ENCODE measurements around the gene FOXI2. TPM values are rescaled to one million over a fixed set of nuclear protein-coding genes. Genes with fewer than 3 reads are reported as not detected.

FOXI2 gene
- total RNA-seq, 1 donor from 2014 or later: not detected

DNA sequence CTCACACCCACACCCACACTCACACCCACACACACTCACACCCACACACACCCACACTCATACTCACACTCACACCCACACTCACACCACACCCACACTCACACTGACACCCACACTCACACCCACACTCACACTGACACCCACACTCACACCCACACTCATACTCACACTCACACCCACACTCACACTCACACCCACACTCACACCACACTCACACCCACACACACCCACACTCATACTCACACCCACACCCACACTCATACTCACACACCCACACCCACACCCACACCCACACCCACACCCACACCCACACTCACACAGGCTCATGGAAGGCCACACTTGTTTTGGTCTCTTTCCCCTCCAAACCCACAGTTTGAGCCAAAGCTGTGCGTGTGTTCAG, 2.9 kb downstream of the FOXI2 start:
- Mint-ChIP-seq H3K27me3 (ENCODE audit: unreplicated experiment) (peaks cover 12% of the 10 kb centered on the region), H3K27ac (ENCODE audit: unreplicated experiment) (no peak overlapping the region), H3K36me3 (ENCODE audit: low read depth, unreplicated experiment) (no peaks in the 10 kb centered on the region), H3K4me1 (ENCODE audit: unreplicated experiment) (peaks cover 2% of the 10 kb centered on the region), H3K9me3 (ENCODE audit: unreplicated experiment) (no peaks in the 10 kb centered on the region), H3K4me3 (ENCODE audit: unreplicated experiment) (no peak overlapping the region)
- DNase-seq (ENCODE audit: low spot score): no peak
- TF ChIP-seq, protein P1, sequence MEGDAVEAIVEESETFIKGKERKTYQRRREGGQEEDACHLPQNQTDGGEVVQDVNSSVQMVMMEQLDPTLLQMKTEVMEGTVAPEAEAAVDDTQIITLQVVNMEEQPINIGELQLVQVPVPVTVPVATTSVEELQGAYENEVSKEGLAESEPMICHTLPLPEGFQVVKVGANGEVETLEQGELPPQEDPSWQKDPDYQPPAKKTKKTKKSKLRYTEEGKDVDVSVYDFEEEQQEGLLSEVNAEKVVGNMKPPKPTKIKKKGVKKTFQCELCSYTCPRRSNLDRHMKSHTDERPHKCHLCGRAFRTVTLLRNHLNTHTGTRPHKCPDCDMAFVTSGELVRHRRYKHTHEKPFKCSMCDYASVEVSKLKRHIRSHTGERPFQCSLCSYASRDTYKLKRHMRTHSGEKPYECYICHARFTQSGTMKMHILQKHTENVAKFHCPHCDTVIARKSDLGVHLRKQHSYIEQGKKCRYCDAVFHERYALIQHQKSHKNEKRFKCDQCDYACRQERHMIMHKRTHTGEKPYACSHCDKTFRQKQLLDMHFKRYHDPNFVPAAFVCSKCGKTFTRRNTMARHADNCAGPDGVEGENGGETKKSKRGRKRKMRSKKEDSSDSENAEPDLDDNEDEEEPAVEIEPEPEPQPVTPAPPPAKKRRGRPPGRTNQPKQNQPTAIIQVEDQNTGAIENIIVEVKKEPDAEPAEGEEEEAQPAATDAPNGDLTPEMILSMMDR (IDR thresholded peaks at IDR 0.05; ENCODE audit: unreplicated experiment): no peak

DNA sequence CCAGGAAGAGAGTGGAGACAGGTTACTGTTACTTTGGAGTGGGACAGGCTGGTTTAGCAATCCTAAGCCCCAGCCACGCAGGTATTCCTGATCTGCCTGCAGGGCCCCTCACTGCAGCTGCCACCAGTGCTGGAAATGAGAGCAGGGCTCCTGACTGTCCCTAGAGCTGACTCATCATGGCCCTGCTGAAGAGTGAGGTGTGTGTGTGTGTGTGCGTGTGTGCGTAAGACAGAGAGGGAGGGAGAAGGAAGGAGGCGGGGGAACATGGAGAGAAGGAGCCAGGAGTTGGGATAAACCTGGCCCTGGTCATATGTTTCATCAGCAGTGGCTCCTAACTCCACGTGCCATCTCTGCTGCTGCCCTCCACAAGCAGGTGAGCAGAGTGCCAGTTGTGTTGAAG, 3.6 kb downstream of the FOXI2 start:
- TF ChIP-seq, protein P1 (IDR thresholded peaks at IDR 0.05; ENCODE audit: unreplicated experiment): no peak
- H3K36me3 Mint-ChIP-seq (ENCODE audit: low read depth, unreplicated experiment): no peaks in the 10 kb centered on the region
- no peaks in the 10 kb centered on the region for H3K4me1 Mint-ChIP-seq (ENCODE audit: unreplicated experiment)
- H3K27me3 Mint-ChIP-seq (ENCODE audit: unreplicated experiment): peaks cover 7% of the 10 kb centered on the region
- H3K27ac Mint-ChIP-seq (ENCODE audit: unreplicated experiment): no peak overlapping the region
- no peak overlapping the region for H3K4me3 Mint-ChIP-seq (ENCODE audit: unreplicated experiment)
- DNase-seq (ENCODE audit: low spot score): no peak
- no peaks in the 10 kb centered on the region for H3K9me3 Mint-ChIP-seq (ENCODE audit: unreplicated experiment)

DNA sequence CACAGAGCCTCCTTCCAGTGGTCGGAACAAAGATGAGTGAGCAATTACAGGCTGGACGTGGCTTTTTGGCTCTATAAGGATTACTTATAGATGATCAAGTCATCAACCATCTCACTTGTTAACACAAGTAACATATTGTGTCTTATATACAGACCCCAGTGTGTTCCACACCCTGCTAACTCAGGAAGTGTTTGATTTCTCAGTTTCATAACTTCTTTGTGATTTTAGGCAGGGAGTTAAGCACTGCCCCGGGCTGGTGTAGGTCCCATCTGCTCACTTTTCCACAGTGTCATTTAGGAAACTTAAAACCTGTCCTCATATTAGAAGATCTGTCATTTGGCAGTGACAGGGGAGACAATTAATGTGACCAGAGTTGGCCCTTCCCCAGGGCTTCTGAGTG, 6.2 kb downstream of the FOXI2 start:
- Mint-ChIP-seq H3K27ac (ENCODE audit: unreplicated experiment) (no peak overlapping the region), H3K9me3 (ENCODE audit: unreplicated experiment) (no peaks in the 10 kb centered on the region), H3K4me1 (ENCODE audit: unreplicated experiment) (no peaks in the 10 kb centered on the region), H3K4me3 (ENCODE audit: unreplicated experiment) (no peak overlapping the region), H3K36me3 (ENCODE audit: low read depth, unreplicated experiment) (no peaks in the 10 kb centered on the region), H3K27me3 (ENCODE audit: unreplicated experiment) (peaks cover 3% of the 10 kb centered on the region)
- TF ChIP-seq, protein P1 (IDR thresholded peaks at IDR 0.05; ENCODE audit: unreplicated experiment): no peak
- DNase-seq (ENCODE audit: low spot score): no peak

DNA sequence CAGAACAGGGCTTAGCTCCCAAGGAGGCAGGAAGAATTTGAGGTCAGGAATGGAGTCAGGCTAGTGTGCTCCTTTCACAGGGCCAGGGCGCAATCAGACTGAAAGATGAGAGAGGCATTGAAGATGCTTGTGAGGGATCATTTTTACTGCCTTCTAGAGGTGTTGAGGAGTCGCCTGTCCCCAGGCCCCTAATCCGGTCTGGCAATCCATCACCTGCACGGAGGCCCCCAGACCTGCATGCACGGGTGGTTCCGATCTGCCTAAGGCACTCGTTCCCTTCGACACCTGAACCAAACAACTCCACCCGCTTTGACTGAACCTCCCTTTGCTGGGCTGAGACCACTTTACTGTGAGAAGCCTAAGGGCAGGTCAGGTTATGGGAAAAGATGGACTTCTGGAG, 8.0 kb downstream of the FOXI2 start:
- no peak for DNase-seq (ENCODE audit: low spot score)
- H3K36me3 Mint-ChIP-seq (ENCODE audit: low read depth, unreplicated experiment): no peaks in the 10 kb centered on the region
- H3K27ac Mint-ChIP-seq (ENCODE audit: unreplicated experiment): no peak overlapping the region
- H3K4me1 Mint-ChIP-seq (ENCODE audit: unreplicated experiment): no peaks in the 10 kb centered on the region
- no peak overlapping the region for H3K4me3 Mint-ChIP-seq (ENCODE audit: unreplicated experiment)
- H3K9me3 Mint-ChIP-seq (ENCODE audit: unreplicated experiment): no peaks in the 10 kb centered on the region
- TF ChIP-seq, protein P1 (IDR thresholded peaks at IDR 0.05; ENCODE audit: unreplicated experiment): no peak
- H3K27me3 Mint-ChIP-seq (ENCODE audit: unreplicated experiment): peaks cover 3% of the 10 kb centered on the region

DNA sequence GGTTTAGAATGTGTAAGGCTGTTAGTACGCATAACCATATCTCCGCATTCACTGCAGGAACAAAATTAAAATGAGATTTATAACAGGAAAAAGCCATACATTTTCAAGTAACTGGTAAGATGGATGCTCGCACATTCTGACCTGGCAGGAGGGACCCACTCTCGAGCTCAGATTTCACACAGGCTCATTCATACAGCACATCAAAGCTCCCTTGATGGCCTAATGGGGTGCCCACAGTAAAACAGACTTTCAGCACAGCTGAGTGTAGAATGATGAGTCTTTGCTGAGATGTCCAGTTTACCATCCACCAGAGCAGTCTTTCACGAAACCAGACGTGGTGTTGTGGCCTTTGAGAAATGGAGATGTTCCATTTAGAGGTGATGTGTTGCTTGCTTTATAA, 8.9 kb downstream of the FOXI2 start:
- no peak overlapping the region for H3K4me3 Mint-ChIP-seq (ENCODE audit: unreplicated experiment)
- H3K9me3 Mint-ChIP-seq (ENCODE audit: unreplicated experiment): no peaks in the 10 kb centered on the region

More for the DNA sequence above, 8.9 kb downstream of the FOXI2 start:
- H3K4me1 Mint-ChIP-seq (ENCODE audit: unreplicated experiment): no peaks in the 10 kb centered on the region
- H3K27ac Mint-ChIP-seq (ENCODE audit: unreplicated experiment): no peak overlapping the region
- no peaks in the 10 kb centered on the region for H3K27me3 Mint-ChIP-seq (ENCODE audit: unreplicated experiment)
- DNase-seq (ENCODE audit: low spot score): no peak
- TF ChIP-seq, protein P1 (IDR thresholded peaks at IDR 0.05; ENCODE audit: unreplicated experiment): no peak
- no peaks in the 10 kb centered on the region for H3K36me3 Mint-ChIP-seq (ENCODE audit: low read depth, unreplicated experiment)
